Activated CD8-positive, alpha-beta memory T cell treated with anti-CD3 and anti-CD28 coated beads for 4 hours (primary cell): Measurements from ENCODE around the gene EYS.

ENCODE experiments used
- DNase-seq, 2 donors: peaks; one replicate each; pipeline ENCODE4 v3.0.0-alpha.2; 2020; ENCODE audit warnings: low read depth in 2 of 2

Gene EYS

GRCh38 chr6:64325093-64325492 lies 1381.9 kb downstream of the EYS start:
- no peak for DNase-seq

- DNase-seq, result no peak
Measured at GRCh38 chr6:64310214-64310613, 1396.8 kb downstream of the EYS start.

- no peak for DNase-seq
Measured at GRCh38 chr6:64301307-64302236, 1405.5 kb downstream of the EYS start.

- no peak for DNase-seq
Measured at GRCh38 chr6:64299176-64299575, 1407.8 kb downstream of the EYS start.

- DNase-seq, result no peak
Measured at GRCh38 chr6:64294034-64294433, 1413.0 kb downstream of the EYS start.

GRCh38 chr6:64293298-64293697 lies 1413.7 kb downstream of the EYS start:
- DNase-seq, result no peak

GRCh38 chr6:64290867-64291266 lies 1416.2 kb downstream of the EYS start:
- no peak for DNase-seq

GRCh38 chr6:64289931-64290330 lies 1417.1 kb downstream of the EYS start:
- no peak for DNase-seq

- DNase-seq, result no peak
Measured at GRCh38 chr6:64288351-64288750, 1418.7 kb downstream of the EYS start.

GRCh38 chr6:64281167-64281566 lies 1425.9 kb downstream of the EYS start:
- no peak for DNase-seq

GRCh38 chr6:64280569-64280968 lies 1426.5 kb downstream of the EYS start:
- no peak for DNase-seq

GRCh38 chr6:64270083-64270482 lies 1436.9 kb downstream of the EYS start:
- no peak for DNase-seq

GRCh38 chr6:64266351-64266821 lies 1440.6 kb downstream of the EYS start:
- DNase-seq, result no peak

GRCh38 chr6:64263778-64264177 lies 1443.2 kb downstream of the EYS start:
- no peak for DNase-seq

GRCh38 chr6:64259372-64259771 lies 1447.7 kb downstream of the EYS start:
- no peak for DNase-seq

GRCh38 chr6:64258752-64259151 lies 1448.3 kb downstream of the EYS start:
- DNase-seq, result no peak

GRCh38 chr6:64258302-64258701 lies 1448.7 kb downstream of the EYS start:
- DNase-seq, result no peak

- DNase-seq, result no peak
Measured at GRCh38 chr6:64257586-64257985, 1449.4 kb downstream of the EYS start.

- no peak for DNase-seq
Measured at GRCh38 chr6:64256483-64256882, 1450.5 kb downstream of the EYS start.

- DNase-seq, result no peak
Measured at GRCh38 chr6:64255000-64255399, 1452.0 kb downstream of the EYS start.

GRCh38 chr6:64254558-64254957 lies 1452.5 kb downstream of the EYS start:
- no peak for DNase-seq

- DNase-seq, result no peak
Measured at GRCh38 chr6:64252256-64252655, 1454.8 kb downstream of the EYS start.

- no peak for DNase-seq
Measured at GRCh38 chr6:64250126-64250525, 1456.9 kb downstream of the EYS start.

GRCh38 chr6:64249115-64249514 lies 1457.9 kb downstream of the EYS start:
- DNase-seq, result no peak
